Ovary (tissue), 9 donors: ENCODE results near the gene IFNK. TPM values are rescaled to one million over a fixed set of nuclear protein-coding genes. Genes with fewer than 3 reads are reported as not detected.

ENCODE experiments used
- DNase-seq, 5 donors: peaks; one replicate each; pipeline ENCODE4 v3.0.0-alpha.2; 2019 to 2020
- H3K27ac ChIP-seq, 2 donors: fragments of 200-600 bp; one replicate each; pipeline versions ENCODE4 v1.5.1 to v1.8.0; 2019 to 2022
- H3K27me3 ChIP-seq: fragments of 200-600 bp; one replicate; pipeline ENCODE4 v1.8.0; 2022
- H3K36me3 ChIP-seq: fragments of 200-600 bp; sonication (generic); one replicate; pipeline ENCODE4 v1.5.1; 2019
- H3K4me1 ChIP-seq: one replicate; pipeline ENCODE4 v1.8.1; 2013; ENCODE audit warnings: mild to moderate bottlenecking, moderate library complexity; ENCODE audit not compliant: insufficient read depth
- H3K4me3 ChIP-seq: fragments of 200-600 bp; sonication (generic); one replicate; pipeline ENCODE4 v1.5.1; 2017
- H3K9me3 ChIP-seq, 2 donors: fragments of 200-600 bp in 1 of 2; sonication (generic) in 1 of 2; one replicate each; pipeline versions ENCODE4 v1.5.1 to v1.8.1; 2013 to 2019; ENCODE audit warnings: mild to moderate bottlenecking in 1 of 2, moderate library complexity in 1 of 2
- EP300 ChIP-seq: sonication (generic); formaldehyde crosslinking; IDR thresholded peaks from one replicate; pipeline ENCODE4 v1.6.1; 2017; ENCODE audit warnings: antibody characterized with exemption
- POLR2A ChIP-seq: fragments of 450-650 bp; IDR thresholded peaks from one replicate; pipeline ENCODE4 v1.6.1; 2017; ENCODE audit warnings: antibody characterized with exemption, mild to moderate bottlenecking, moderate library complexity
- WGBS, 3 donors: extraction: QIAGEN DNeasy Blood & Tissue Kit in 1 of 3; methylation state at CpG; one replicate each; pipeline versions ENCODE4 v1.1.5 to v1.1.7; 2013 to 2017; 5-methylcytosine and 5-hydroxymethylcytosine counted together
- intact Hi-C, 4 donors: fragments of 100-400 bp; cut with DNase I; formaldehyde crosslinking; loops; one replicate each; pipeline versions ENCODE4 v1.11.0 to v1.15.1; 2022 to 2023
- polyA plus RNA-seq, 2 donors: library from polyadenylated mRNA; stranded (reverse); fragments of 200-250 nt in 1 of 2; fragments of 350-450 nt in 1 of 2; fragmentation: Illumina TruSeq in 1 of 2; extraction: RNeasy Lipid Tissue Mini Kit (QIAGEN cat#74804) in 1 of 2; gene quantifications; one replicate each; pipeline ENCODE4 v1.2.3, GENCODE V29; 2013 to 2014
- total RNA-seq, 7 donors: library from RNA; depleted of rRNA in 2 of 7; stranded (reverse); fragments of >200 nt in 2 of 7; fragmentation: NEBNext Ultra II Directional in 3 of 7; extraction: Animal tissue kit (Norgen Biotek cat#: 25700) in 3 of 7; gene quantifications; one replicate each; pipeline versions ENCODE4 v1.1.0 to v1.2.4, GENCODE V29; 2016 to 2023
- TF ChIP-seq, protein P1 (sequence below), 3 donors: fragments of 450-650 bp in 2 of 3; fragments of 200-600 bp in 1 of 3; IDR thresholded peaks; one replicate each; pipeline versions ENCODE4 v1.5.1 to v1.8.0; 2016 to 2022; ENCODE audit warnings: antibody characterized with exemption in 3 of 3, mild to moderate bottlenecking in 1 of 3
- donor health status: DM: no; HTN: no; CAD: no; lungs with moderate emphysema.
- donor health status: DM: no; HTN: no; CAD: no.
- donor health status: Bipolar disorder and iron deficiency.
- donor health status: DM: yes; HTN: yes; CAD: no.
- donor health status: DM: no; HTN: no; CAD: no.
- donor health status: DM: yes; HTN: yes; CAD: no.

Gene IFNK
- total and polyA plus RNA-seq, 9 donors = not detected

GRCh38 chr9:27545471-27545870 is 21.4 kb downstream of the IFNK start:
- H3K9me3 ChIP-seq = no peaks in the 10 kb centered on the region
- no peak for DNase-seq
- H3K4me1 ChIP-seq = peaks cover 8% of the 10 kb centered on the region
- WGBS, 3 donors = 86 to 93% (median 88%) methylated on average over 3 of the region's 3 CpGs
- TF ChIP-seq EP300 (no peak), POLR2A (no peak)
- TF ChIP-seq, protein P1, sequence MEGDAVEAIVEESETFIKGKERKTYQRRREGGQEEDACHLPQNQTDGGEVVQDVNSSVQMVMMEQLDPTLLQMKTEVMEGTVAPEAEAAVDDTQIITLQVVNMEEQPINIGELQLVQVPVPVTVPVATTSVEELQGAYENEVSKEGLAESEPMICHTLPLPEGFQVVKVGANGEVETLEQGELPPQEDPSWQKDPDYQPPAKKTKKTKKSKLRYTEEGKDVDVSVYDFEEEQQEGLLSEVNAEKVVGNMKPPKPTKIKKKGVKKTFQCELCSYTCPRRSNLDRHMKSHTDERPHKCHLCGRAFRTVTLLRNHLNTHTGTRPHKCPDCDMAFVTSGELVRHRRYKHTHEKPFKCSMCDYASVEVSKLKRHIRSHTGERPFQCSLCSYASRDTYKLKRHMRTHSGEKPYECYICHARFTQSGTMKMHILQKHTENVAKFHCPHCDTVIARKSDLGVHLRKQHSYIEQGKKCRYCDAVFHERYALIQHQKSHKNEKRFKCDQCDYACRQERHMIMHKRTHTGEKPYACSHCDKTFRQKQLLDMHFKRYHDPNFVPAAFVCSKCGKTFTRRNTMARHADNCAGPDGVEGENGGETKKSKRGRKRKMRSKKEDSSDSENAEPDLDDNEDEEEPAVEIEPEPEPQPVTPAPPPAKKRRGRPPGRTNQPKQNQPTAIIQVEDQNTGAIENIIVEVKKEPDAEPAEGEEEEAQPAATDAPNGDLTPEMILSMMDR (IDR thresholded peaks at IDR 0.05) = no peak
- intact Hi-C loops = loop anchor here in 1 of 4 donors (5.0 kb wide), 1 partner anchor 213 kb away; no protein-coding TSS in a partner anchor
- H3K4me3 ChIP-seq = no peak overlapping the region
- H3K27me3 ChIP-seq = no peaks in the 10 kb centered on the region
- no peak overlapping the region for H3K27ac ChIP-seq
- no peaks in the 10 kb centered on the region for H3K36me3 ChIP-seq

DNA sequence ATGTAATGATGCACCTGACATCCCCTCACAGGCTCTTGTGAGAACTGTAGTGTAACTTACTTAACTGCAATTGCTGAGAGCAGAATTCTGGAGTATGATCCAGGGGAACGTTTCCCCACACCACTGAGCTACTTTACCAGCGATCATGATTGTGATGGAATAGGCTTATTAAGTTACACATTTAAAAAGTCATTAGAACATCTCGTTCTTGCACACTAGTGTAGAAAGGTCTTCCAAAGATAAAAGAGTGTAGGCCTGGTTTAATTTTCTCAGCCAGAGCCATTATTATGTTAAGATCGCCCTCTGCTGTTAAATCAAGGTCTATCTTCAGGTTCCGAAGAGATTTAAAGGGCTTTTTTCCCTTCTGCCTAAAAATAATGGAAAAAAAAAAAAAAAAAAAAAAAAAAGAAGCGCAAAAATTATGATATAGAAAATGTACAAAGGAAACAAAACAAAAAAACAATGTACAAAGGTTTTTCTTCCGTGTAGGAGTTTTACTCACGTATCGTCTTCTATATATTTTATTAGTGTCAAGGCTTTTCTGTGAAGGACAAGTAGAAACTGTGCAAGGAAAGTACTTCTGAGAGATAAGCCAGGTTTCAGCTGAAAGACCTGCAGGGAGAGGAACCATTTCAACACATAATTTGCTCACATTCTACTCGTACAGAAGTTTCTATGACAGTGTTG is 24.1 kb downstream of the IFNK start:
- no peaks in the 10 kb centered on the region for H3K9me3 ChIP-seq
- H3K27ac ChIP-seq = peak overlapping the region in 1 of 2 donors; percentile 36
- no peak overlapping the region for H3K4me3 ChIP-seq
- intact Hi-C loops = loop anchor here in 2 of 4 donors (2.0 to 5.0 kb wide), 2 partner anchors 215 to 216 kb away; no protein-coding TSS in a partner anchor
- no peaks in the 10 kb centered on the region for H3K27me3 ChIP-seq
- TF ChIP-seq, protein P1 (IDR thresholded peaks at IDR 0.05) = peak in 2 of 3 donors; percentile 52 to 68
- TF ChIP-seq EP300 = no peak
- WGBS, 3 donors = 9 to 15% (median 10%) methylated on average over 10 of the region's 10 CpGs
- no peaks in the 10 kb centered on the region for H3K36me3 ChIP-seq
- peaks cover 2% of the 10 kb centered on the region for H3K4me1 ChIP-seq
- DNase-seq = no peak

- Histone ChIP-seq H3K27ac (peak overlapping the region in 1 of 2 donors; percentile 36), H3K4me1 (peaks cover 2% of the 10 kb centered on the region), H3K27me3 (no peaks in the 10 kb centered on the region), H3K36me3 (no peaks in the 10 kb centered on the region), H3K4me3 (no peak overlapping the region), H3K9me3 (no peaks in the 10 kb centered on the region)
- intact Hi-C loops = loop anchor here in 2 of 4 donors (2.0 to 5.0 kb wide), 2 partner anchors 216 to 217 kb away; no protein-coding TSS in a partner anchor
- DNase-seq = no peak
- TF ChIP-seq, protein P1 (IDR thresholded peaks at IDR 0.05) = no peak
- no peak for TF ChIP-seq EP300
- no peak for TF ChIP-seq POLR2A
- WGBS, 3 donors = 29 to 42% (median 32%) methylated on average over 4 of the region's 4 CpGs
Observed at GRCh38 chr9:27549196-27549755, 25.2 kb downstream of the IFNK start.

DNA sequence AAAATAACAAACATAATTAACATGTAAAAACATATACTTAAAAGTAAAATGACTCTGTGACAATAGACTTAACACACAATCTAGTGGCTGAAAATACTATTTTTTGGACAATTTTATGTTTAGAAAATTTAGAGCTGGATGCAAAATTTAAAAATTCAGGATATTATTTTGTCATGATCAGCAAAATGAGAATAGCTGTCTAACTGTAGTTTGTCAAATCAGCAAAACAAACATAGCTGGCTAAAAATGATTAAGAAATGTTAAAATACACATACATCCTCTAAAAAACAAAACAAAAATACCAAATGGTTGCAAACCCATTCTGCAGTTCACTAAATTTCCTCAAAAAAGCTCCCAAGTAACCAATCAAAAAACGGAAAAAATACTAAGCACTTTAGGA is 30.6 kb downstream of the IFNK start:
- Histone ChIP-seq H3K4me1 (no peaks in the 10 kb centered on the region), H3K4me3 (no peak overlapping the region), H3K27me3 (no peaks in the 10 kb centered on the region), H3K27ac (no peak overlapping the region), H3K9me3 (no peaks in the 10 kb centered on the region), H3K36me3 (no peaks in the 10 kb centered on the region)
- 84 to 96% (median 93%) methylated on average over 1 of the region's 1 CpG for WGBS, 3 donors
- intact Hi-C loops = no loop called here
- no peak for DNase-seq
- no peak for TF ChIP-seq POLR2A
- TF ChIP-seq EP300 = no peak
- TF ChIP-seq, protein P1 (IDR thresholded peaks at IDR 0.05) = no peak
